GM19351 (cell line): ENCODE results near the gene FAM227B.
"Not testable (repeated sequence)": the region's sequence is repeated elsewhere in the genome, so short reads cannot be mapped to it uniquely, and the experiment has no call there.

Source experiments
- ATAC-seq: cut with Tn5 transposase; IDR thresholded peaks from one replicate; pipeline ENCODE4 v1.9.1; 2021; ENCODE audit warnings: mild to moderate bottlenecking, moderate library complexity; ENCODE audit not compliant: unreplicated experiment

The FAM227B gene

GRCh38 chr15:49501586-49501985 lies 119.0 kb downstream of the FAM227B start:
- ATAC-seq: no peak

- ATAC-seq: no peak
Observed at GRCh38 chr15:49495993-49496753, 124.4 kb downstream of the FAM227B start.

- no peak for ATAC-seq
Observed at GRCh38 chr15:49494842-49495241, 125.8 kb downstream of the FAM227B start.

GRCh38 chr15:49492830-49493229 lies 127.8 kb downstream of the FAM227B start:
- ATAC-seq: no peak

GRCh38 chr15:49492151-49492550 lies 128.5 kb downstream of the FAM227B start:
- ATAC-seq: no peak

GRCh38 chr15:49490966-49491365 lies 129.7 kb downstream of the FAM227B start:
- ATAC-seq: no peak

GRCh38 chr15:49485401-49485800 lies 135.2 kb downstream of the FAM227B start:
- not testable (repeated sequence) for ATAC-seq

- ATAC-seq: not testable (repeated sequence)
Observed at GRCh38 chr15:49478982-49479381, 141.6 kb downstream of the FAM227B start.

- not testable (repeated sequence) for ATAC-seq
Observed at GRCh38 chr15:49478021-49478420, 142.6 kb downstream of the FAM227B start.

GRCh38 chr15:49473031-49473430 lies 147.6 kb downstream of the FAM227B start:
- no peak for ATAC-seq

- ATAC-seq: no peak
Observed at GRCh38 chr15:49472338-49472737, 148.3 kb downstream of the FAM227B start.

- peak; percentile 81 for ATAC-seq
Observed at GRCh38 chr15:49471733-49472132, 148.9 kb downstream of the FAM227B start.

- peak; percentile 38 for ATAC-seq
Observed at GRCh38 chr15:49471248-49471647, 149.4 kb downstream of the FAM227B start.

- ATAC-seq: no peak
Observed at GRCh38 chr15:49468481-49468839, 152.2 kb downstream of the FAM227B start.

GRCh38 chr15:49467746-49468480 lies 152.7 kb downstream of the FAM227B start:
- no peak for ATAC-seq

- no peak for ATAC-seq
Observed at GRCh38 chr15:49466119-49466518, 154.5 kb downstream of the FAM227B start.

GRCh38 chr15:49464522-49464921 lies 156.1 kb downstream of the FAM227B start:
- ATAC-seq: no peak

- ATAC-seq: no peak
Observed at GRCh38 chr15:49462232-49462844, 158.3 kb downstream of the FAM227B start.

GRCh38 chr15:49460411-49460941 lies 160.1 kb downstream of the FAM227B start:
- ATAC-seq: no peak

- ATAC-seq: no peak
Observed at GRCh38 chr15:49458145-49458544, 162.5 kb downstream of the FAM227B start.

- no peak for ATAC-seq
Observed at GRCh38 chr15:49456166-49456565, 164.5 kb downstream of the FAM227B start.

- ATAC-seq: no peak
Observed at GRCh38 chr15:49452595-49452994, 168.0 kb downstream of the FAM227B start.
